ENCODE data around the gene RAB17.
"Not testable (repeated sequence)": the region's sequence is repeated elsewhere in the genome, so short reads cannot be mapped to it uniquely, and the experiment has no call there.

The RAB17 gene

GRCh38 chr2:237602409-237602808 lies 11.9 kb upstream of the RAB17 start:
- no peak overlapping the region for H3K4me3 ChIP-seq
- H3K27ac ChIP-seq = no peak overlapping the region

- Histone ChIP-seq H3K4me3 (no peak overlapping the region), H3K27ac (no peak overlapping the region)
Measured at GRCh38 chr2:237601453-237602116, 11.1 kb upstream of the RAB17 start.

GRCh38 chr2:237600205-237600846 lies 9.8 kb upstream of the RAB17 start:
- no peak overlapping the region for H3K4me3 ChIP-seq
- H3K27ac ChIP-seq = peak overlapping the region in 12 of 21 experiments; percentile 5 to 81 (median 40)

DNA sequence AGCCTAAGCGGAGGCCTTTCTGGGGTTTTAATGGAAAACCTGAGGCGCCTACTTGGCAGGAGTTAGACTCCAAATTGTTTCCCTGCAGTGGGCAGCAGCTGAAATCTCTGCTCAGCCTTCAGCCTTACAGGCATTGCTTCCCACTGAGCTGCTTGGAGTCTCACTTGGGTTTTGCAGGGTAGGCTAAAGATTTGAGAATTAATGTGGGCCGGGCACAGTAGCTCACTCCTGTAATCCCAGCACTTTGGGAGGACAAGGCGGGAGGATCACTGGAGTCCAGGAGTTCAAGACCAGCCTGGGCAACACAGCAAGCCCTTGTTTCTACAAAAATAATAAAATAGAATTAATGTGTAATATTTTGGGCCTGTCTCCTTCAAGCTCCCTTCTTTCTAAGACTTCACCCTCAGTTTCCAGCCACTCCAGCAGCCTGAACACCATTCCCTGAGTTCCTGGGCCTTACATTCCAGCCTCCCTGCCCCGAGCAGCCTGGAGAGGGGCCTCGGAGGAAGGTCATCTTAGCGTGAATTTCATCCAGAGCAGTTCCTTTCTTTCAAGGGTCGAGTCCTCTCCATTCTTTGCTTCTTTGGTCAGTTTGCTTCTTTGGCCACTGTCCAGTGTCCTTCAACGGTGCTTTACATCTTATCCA lies 9.1 kb upstream of the RAB17 start:
- H3K27ac ChIP-seq = peak overlapping the region in 11 of 21 experiments; percentile 5 to 81 (median 37)
- H3K4me3 ChIP-seq = no peak overlapping the region

DNA sequence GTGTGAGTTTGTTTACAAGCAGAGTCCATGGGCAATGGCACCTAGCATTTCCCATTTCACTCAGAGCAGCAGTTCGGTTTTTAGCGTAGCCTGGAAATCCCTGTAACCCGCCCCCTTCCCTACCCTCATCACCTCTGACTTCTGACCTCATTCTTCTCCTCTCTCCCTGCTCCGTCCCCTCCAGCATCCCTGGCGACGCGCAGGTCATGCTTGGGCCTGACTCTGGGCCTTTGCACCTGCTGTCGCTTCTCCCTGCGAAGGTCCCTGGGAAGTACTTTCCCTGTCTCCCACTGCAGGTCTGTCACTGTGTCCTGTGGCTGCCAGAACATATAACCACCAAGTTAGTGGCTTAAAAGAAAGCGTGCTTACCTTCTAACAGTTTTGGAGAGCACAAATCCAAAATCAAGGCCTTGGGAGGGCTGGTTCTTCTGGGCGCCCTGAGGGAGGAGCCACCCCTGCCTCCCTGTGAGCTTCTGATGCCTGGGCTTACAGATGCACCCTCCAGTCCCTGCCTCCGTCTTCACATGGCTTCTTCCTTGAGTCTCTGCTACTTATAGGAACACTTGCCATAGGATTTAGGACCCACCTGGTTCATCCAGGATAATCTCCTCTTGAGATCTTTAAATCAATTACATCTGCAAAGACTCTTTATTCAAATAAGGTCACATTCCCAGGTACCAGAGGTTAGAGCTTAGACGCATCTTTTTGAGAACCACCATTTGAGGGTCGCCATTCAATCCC lies 8.1 kb upstream of the RAB17 start:
- Histone ChIP-seq H3K4me3 (no peak overlapping the region), H3K27ac (no peak overlapping the region)

DNA sequence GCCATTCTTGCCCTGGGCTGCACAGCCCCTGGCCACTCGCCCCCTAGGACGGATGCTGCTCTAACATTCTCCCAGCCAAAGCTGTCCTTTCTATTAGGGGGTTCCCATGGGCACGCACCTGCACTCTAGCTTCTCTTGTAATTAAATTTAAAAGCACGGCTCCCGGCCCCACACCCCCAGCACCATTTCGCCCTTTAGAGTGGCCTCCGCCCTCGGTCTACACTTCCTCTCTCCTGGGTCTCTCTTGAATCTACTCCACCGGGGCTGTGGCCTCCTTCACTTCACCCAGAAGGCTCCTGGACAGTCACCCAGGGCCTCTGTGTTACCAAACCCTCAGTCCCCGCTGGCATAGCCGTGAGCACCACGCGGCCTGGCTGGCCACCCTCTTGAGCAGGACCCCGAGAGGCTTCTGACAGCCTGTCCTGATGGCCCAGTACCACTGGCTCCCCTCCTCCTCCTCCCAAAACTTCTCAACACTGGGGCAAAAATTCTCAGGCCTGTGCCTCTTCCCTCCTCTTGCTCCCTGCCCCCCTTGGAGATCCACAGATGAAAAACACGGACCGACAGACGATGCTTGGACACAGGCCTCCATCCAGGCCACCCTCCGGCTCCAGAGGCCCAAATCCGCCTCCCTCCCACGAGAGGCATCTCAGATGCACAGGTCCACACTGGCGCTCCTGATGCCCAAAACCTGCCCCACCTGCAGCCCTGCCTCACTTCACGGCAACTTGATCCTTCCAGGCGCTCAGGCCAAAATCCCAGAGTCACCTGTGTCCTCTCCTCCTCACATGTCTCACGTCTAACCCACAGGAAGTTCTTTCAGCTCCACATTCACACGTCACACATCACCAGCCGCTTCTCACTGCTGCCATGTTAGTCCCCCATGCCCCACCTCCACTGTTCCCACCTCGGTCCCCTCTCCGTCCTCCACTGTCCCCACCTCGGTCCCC lies 6.9 kb upstream of the RAB17 start:
- H3K27ac ChIP-seq = no peak overlapping the region
- no peak overlapping the region for H3K4me3 ChIP-seq

- Histone ChIP-seq H3K4me3 (no peak overlapping the region), H3K27ac (no peak overlapping the region)
Measured at GRCh38 chr2:237596520-237597195, 6.1 kb upstream of the RAB17 start.

GRCh38 chr2:237595829-237596519 lies 5.4 kb upstream of the RAB17 start:
- not testable (repeated sequence) for H3K4me3 ChIP-seq, H3K27ac ChIP-seq

GRCh38 chr2:237594514-237594871 lies 4.0 kb upstream of the RAB17 start:
- no peak overlapping the region for H3K27ac ChIP-seq
- H3K4me3 ChIP-seq = no peak overlapping the region

- H3K27ac ChIP-seq = no peak overlapping the region
- H3K4me3 ChIP-seq = no peak overlapping the region
Measured at GRCh38 chr2:237593596-237594320, 3.2 kb upstream of the RAB17 start.

DNA sequence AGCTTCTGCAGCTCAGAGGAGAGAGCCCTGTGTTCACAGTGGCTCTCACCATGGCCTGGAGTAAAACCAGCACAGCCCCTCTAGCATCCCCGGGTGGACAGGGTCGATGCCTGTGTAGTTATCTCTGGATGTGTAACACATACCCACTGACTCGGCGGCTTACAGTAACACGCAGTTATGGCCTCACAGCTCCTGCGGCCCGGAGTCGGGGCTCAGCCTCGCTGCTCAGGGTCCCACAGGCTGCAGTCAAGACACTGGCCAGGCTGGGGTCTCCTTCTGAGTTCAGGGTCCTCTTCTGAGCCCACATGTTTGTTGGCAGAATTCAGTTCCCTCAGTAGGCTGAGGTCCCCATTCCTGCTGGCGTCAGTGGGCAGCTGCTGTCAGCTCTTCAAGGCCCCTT lies 2.5 kb upstream of the RAB17 start:
- H3K4me3 ChIP-seq = no peak overlapping the region
- H3K27ac ChIP-seq = no peak overlapping the region

- Histone ChIP-seq H3K27ac (no peak overlapping the region), H3K4me3 (no peak overlapping the region)
Measured at GRCh38 chr2:237592425-237592980, 2.0 kb upstream of the RAB17 start.

DNA sequence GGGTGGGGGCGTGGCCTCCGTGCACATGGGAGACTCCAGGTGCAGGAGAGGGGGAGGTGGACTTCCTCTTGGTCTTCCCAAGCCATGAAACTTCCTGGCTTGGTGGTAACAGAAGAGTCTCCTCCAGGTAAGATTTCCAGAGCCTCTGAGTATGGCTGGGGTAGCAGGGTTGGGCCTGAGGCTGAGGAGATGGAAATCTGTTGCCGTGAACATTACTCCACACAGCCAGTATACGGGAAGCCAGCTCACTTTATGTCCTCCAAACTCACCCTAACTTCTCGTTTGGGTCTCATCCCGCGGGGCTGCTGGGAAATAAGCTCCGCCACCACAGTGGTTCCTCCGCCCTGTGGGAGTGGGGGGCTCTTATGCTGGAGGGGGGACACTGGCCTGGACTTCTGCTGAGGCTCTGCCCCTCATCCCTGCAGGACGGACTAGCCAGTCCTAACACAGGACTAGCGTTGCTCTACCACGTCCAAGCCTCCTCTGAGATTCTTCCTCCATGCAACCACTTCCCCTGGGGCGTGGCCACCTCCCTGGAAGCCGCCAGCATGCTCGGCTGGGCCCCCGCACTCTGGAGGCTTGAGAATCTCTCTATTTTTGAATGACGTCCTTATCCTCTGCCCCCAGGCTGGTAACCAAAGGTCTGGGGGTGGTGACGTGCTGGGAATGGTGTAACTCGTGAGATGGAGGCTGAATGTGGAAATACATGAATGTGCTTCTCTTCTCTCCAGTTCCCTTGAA lies 777 bp upstream of the RAB17 start:
- H3K4me3 ChIP-seq = peak overlapping the region in 1 of 7 experiments; percentile 5
- H3K27ac ChIP-seq = peak overlapping the region in 8 of 21 experiments; percentile 14 to 57 (median 40)

DNA sequence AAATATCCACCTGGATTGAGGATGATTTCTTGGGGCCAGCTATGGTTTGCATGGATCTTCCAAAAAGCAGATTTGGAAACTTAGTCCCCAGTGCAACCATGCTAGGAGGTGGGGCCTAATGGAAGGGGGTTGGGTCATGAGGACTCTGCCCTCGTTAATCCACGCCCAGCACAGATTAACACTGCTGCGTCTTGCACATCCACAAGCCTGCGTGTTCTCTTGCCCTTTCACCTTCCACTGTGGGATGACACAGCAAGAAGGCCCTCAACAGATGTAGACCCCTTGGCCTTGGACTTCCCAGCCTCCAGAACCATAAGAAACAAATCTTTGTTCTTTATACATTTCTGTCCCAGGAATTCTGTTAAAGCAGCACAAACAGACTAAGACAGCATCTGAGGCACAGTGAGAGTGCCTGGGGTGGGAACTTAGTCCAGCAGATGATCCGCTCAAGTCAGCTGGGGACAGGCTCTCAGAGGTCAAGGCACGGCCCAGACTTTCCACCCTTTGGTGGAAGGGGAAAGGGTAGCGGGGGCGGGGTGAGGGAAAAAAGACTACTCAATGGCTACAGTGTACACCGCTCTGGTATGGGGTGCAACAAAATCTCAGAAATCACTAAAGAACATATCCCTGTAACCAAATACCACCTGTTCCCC lies 2.4 kb downstream of the RAB17 start:
- no peak overlapping the region for H3K4me3 ChIP-seq
- no peak overlapping the region for H3K27ac ChIP-seq

GRCh38 chr2:237585590-237586221 lies 4.8 kb downstream of the RAB17 start:
- no peak overlapping the region for H3K4me3 ChIP-seq
- H3K27ac ChIP-seq = no peak overlapping the region

Measured in skin epidermis (tissue), 12 donors.